Caki2 (cell line): ENCODE measurements around the gene GPR152. TPM values are rescaled to one million over a fixed set of nuclear protein-coding genes. Genes with fewer than 3 reads are reported as not detected.
"Not testable (repeated sequence)": the region's sequence is repeated elsewhere in the genome, so short reads cannot be mapped to it uniquely, and the experiment has no call there.

Experiments used
- DNase-seq: peaks from one replicate; pipeline ENCODE4 v3.0.0-alpha.2; 2015; ENCODE audit warnings: low read depth
- in situ Hi-C: cut with HindIII; loops from 2 replicates; pipeline ENCODE4 v1.10.0; 2016; ENCODE audit warnings: low sequenced_read_pairs, low pct_unique_long_range_greater_than_20kb, mixed read lengths
- total RNA-seq: library from RNA; depleted of rRNA; stranded (reverse); fragments of >200 nt; shearing (Covaris generic); gene quantifications from 2 replicates; pipeline ENCODE4 v1.2.3, GENCODE V29; 2014; ENCODE audit warnings: low replicate concordance

GPR152 gene
- total RNA-seq, 1 experiment from 2014 or later = not detected

DNA sequence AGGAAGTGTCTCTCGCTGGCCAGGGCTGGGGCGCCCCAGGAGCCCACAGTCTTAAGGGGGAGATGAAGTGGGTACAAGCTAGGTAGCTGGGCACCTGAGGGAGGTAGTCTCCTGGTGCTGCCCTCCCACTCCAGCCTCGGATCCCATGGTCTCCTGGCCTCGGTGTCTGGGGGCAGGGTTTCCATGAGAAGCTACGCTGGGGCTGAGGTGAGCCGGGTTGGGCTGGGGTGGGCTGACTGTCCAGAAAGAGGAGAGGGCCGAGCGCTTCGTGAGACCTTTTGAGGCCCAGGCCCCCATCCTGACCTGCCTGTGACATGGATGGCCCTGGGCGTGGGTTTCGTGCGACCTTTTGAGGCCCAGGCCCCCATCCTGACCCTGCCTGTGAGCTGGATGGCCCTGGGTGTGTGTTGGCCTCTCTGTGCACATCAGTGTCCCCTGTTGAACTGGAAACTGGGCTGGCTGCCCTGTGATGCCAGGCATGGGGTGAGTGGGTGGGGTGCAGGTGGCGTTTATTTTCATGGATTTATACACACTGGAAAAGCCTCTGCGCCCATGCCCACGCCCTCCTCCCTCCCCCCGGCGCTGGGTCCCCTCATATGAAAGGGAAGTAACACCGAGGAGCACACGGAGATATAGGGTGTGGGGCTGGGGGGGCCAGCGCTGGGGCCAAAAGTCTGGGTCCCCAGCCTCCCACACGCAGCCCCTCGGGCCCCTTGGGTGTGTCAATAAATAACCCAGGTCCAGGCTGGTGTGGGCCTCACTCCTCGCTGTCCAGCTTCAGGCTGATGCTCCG, 38.9 kb upstream of the GPR152 start:
- no peak for DNase-seq
- in situ Hi-C loops = no loop called here

DNA sequence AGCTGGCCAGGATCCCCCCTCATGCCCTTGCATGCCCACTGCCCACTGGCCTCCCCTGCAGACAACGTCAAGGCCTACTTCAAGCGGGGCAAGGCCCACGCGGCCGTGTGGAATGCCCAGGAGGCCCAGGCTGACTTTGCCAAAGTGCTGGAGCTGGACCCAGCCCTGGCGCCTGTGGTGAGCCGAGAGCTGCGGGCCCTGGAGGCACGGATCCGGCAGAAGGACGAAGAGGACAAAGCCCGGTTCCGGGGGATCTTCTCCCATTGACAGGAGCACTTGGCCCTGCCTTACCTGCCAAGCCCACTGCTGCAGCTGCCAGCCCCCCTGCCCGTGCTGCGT, 38.2 kb upstream of the GPR152 start:
- in situ Hi-C loops = no loop called here

DNA sequence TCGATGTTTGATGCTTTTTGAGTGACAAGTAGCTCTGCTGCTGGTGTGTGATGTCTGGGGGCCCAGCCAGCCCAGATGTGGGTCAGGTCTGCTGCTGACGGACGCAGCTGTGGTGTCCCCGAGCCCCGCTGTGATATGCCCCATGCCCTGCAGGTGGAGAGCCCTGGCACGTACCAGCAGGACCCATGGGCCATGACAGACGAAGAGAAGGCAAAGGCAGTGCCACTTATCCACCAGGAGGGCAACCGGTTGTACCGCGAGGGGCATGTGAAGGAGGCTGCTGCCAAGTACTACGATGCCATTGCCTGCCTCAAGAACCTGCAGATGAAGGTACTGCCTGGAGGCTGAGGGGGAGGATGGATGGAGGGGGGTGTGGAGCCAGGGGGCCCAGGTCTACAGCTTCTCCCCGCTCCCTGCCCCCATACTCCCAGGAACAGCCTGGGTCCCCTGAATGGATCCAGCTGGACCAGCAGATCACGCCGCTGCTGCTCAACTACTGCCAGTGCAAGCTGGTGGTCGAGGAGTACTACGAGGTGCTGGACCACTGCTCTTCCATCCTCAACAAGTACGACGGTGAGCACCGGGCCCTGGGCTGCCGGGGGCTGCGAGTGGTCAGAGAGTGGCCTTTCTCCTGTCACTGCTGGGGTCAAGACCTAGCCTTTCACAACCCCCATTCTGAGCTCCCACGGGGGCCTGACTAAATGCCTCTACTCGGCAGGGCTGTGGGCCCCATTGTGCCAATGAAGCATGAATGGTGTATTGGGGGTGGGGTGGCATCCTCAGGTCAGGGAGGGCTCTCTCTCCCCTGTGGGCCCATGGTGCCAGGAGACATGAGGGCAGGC, 37.6 kb upstream of the GPR152 start:
- DNase-seq = no peak
- in situ Hi-C loops = no loop called here

More for the DNA sequence above, 38.2 kb upstream of the GPR152 start:
- DNase-seq = no peak

DNA sequence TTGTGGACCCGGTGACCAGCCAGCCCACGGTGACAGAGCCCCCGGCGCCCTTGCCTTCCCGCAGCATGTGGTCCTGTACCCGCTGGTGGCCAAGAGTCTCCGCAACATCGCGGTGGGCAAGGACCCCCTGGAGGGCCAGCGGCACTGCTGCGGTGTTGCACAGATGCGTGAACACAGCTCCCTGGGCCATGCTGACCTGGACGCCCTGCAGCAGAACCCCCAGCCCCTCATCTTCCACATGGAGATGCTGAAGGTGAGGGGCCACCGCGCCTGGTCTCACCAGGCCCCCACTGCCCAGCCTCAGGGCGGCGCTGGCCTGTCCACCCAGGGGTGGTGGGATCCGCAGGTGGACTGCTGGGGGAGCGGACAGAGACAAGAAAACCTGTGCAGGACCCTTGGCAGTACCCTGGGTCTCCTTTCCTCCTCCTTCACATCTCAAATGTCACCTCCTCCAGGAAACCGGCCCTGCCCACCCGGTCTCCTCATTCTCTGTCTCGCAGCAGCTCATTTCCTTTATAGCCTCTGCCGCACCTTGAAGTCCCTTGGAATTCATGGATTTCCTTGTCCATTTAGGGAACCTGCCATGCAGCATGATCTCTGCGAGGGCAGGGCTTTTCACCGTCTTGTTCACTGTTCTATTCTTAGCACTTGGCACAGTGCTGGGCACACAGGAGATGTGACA, 36.8 kb upstream of the GPR152 start:
- no peak for DNase-seq
- in situ Hi-C loops = no loop called here

DNA sequence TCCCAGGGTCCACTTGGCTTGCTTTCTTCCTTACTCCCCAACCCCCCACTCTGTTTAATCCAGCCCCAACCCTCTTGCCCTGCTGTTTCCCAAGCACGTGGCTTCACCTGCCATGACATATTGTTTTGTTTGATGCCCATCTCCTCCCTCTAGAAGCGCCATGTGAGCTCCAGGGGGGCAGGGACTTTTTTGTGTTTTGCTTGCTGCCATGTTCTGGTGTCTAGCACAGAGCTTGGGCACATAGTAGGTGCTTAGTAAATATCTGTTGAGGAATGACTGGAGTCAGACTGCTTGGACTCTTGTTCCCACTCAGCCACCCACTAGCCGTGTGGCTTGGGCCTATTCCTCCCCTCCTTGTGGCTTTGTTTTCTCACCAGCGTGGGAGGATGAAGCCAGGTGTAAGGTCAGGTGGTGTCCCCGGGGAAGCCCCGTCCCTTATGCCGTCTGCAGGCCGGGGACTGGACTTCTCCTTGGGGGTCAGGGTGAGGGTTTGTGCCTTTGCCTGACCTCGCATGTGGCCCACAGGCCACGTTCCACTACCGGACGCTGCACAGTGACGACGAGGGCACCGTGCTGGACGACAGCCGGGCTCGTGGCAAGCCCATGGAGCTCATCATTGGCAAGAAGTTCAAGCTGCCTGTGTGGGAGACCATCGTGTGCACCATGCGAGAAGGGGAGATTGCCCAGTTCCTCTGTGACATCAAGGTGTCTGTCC, 34.1 kb upstream of the GPR152 start:
- DNase-seq = no peak
- in situ Hi-C loops = no loop called here

DNA sequence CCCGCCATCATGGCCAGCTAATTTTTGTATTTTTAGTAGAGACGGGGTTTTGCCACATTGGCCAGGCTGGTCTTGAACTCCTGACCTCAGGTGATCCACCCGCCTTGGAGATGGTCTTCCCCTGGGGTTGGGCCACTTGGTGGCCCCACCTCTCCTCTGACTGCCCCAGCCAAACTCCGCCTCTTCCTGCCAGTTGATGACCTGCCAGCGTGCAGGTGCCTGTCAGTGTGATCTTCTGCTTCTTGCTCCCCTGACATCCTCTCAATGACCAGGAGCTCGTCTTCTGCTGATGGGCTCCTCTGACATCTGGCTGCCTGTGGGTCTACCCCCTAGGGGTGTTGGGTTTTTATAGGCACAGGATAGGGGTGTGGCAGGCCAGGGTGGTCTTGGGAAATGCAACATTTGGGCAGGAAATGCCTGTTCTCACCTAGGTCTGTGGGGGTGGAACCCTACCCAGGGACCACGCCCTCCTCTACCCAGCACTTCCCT, 33.4 kb upstream of the GPR152 start:
- DNase-seq, in situ Hi-C loops: not testable (repeated sequence)

DNA sequence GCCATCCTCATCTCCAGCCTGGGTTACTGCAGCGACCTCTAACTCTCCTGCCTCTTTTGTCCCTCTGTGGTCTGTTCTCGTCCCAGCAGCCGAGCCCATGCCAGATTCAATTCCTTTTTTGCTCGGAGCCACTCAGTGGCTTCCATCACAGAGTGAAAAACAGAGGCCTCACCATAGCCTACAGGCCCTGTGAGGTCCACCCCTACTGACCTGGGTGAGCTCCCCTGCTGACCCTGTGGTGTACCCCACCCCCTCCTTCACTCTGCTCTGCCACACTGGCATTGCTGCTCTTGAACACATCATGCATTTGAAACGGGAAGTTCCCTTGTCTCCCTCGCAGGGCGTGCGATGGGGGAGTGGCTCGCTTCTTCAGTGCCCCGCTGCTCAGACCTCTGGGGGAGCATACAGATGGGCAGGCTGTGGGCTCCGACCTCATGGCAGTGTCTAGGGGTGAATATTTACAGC, 32.4 kb upstream of the GPR152 start:
- in situ Hi-C loops = no loop called here
- DNase-seq = no peak

DNA sequence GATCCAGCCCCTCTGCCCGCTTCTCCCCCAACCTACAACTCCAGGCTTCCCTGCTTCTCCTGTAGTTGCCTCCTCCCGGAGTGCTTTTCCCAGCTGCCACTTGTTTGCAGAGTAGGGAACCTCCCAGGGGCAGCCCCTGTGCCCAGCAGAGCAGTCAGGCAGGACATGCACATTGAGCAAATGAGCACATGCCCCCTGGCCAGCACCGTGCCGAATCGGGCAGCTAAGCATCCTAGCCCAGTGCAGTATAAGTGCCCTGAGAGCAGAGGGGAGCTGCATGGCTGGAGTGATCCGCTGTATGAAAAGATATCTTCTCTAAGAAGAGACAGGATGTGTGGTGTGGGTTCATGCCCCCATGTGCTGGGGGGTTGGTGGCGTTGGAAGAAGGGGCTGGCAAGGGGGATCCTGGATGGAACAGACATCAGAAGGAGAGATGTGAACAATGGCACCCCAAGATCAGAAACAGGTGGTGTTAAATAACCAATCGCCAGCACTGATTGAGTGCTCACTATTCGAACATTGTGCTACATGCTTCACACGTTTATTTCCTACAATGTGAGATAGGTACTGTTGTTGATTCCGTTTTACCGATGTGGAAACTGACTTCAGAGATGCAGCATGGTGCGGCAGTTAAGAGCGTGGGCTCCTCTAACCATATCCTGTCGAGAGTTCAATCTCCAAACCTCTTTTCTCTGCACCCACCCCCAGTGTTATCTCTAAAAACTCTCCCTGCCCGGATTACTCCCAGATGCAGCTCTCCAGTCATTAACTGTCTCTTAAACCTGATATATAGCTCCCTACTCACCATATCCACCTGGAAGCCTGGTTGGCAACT, 31.5 kb upstream of the GPR152 start:
- in situ Hi-C loops = no loop called here
- DNase-seq = no peak

DNA sequence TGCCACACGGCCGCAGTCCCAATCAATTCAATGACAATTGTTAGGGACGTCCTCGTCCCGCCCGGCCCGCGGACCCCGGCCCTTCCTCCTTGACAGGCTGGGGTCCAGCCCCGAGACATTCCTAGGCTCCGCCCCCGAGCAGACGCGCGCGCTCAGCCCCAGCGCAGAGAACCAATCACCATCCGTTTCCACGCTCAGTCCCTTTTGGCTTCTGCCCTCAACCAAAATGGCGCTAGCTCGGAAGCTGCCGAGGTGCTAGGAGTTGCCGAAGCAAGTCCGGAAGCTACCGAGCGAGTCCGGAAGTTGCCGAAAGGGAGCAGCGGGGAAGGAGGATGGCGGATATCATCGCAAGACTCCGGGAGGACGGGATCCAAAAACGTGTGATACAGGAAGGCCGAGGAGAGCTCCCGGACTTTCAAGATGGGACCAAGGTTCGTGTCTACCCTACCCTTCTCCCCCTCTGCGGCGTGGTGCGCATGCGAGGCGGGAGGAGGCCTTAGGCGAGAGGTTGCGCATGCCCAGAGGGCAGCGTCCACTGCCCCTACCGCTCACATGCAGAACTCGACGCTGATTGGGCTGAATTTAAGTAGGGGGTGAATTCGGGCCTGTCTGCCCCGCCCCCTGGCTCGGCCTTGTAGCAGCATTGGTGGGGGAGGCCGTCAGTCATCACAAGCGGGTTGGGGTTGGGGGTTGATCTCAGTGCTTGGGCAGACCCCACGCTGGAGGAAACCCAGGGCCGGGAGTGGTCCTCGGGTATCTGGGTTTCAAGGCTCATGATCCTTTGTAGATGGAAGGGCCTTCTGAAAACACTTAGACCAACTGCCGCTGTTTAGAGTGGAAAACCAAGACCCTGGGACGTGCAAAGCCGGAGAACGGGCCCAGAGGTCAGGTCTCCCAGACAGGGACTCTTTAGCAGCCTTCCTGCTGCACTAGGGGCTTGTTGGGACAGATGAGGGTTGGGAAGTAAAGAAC, 30.6 kb upstream of the GPR152 start, which contains the start of gene AIP:
Gene AIP, plus strand, starts transcription at position 200 of the 972 bp plus-strand sequence. Its CDS starts 133 bp downstream, at position 333.
- peak; percentile 94 for DNase-seq
- in situ Hi-C loops = no loop called here

DNA sequence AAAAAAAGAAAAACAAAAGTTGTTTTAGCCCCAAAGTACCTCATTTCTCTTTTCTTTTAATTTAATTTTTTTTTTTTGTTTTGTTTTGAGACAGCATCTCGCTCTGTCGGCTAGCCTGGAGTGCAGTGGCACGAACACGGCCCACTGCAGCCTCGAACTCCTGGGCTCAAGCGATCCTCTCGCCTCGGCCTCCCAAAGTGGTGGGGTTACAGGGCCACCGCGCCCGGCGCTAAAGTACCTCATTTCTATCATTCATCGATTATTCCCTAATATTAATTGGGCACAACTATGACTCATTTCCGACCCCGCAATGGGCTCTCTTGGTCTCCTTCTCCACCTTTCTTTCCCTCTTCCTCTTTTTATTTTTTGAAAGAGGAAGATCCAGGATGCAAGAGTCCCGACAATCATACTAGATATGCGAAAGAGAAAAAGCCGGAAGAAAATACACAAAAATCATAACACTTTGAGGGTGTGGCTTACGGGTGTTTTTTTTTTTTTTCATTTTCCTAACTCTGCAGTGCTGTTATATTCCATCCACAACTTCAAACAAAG, 29.8 kb upstream of the GPR152 start:
- in situ Hi-C loops = no loop called here

DNA sequence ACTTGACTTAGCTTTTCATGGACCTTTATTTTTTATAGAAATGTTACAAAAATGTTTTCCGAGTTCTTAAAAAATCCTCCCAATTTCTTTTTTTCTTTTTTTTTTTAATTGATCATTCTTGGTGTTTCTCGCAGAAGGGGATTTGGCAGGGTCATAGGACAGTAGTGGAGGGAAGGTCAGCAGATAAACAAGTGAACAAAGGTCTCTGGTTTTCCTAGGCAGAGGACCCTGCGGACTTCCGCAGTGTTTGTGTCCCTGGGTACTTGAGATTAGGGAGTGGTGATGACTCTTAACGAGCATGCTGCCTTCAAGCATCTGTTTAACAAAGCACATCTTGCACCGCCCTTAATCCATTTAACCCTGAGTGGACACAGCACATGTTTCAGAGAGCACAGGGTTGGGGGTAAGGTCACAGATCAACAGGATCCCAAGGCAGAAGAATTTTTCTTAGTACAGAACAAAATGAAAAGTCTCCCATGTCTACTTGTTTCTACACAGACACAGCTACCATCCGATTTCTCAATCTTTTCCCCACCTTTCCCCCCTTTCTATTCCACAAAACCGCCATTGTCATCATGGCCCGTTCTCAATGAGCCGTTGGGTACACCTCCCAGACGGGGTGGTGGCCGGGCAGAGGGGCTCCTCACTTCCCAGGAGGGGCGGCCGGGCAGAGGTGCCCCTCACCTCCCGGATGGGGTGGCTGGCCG, 25.0 kb upstream of the GPR152 start:
- in situ Hi-C loops, DNase-seq: not testable (repeated sequence)

More for the DNA sequence above, 29.8 kb upstream of the GPR152 start:
- DNase-seq = no peak

DNA sequence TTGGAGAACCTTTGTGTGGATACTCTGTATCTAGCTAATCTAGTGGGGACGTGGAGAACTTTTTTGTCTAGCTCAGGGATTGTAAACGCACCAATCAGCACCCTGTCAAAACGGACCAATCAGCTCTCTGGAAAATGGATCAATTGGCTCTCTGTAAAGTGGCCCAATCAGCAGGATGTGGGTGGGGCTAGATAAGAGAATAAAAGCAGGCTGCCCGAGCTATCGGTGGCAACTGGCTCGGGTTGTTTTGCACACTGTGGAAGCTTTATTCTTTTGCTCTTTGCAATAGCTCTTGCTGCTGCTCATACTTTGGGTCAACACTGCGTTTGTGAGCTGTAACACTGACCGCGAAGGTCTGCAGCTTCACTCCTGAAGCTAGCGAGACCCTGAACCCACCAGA, 24.2 kb upstream of the GPR152 start:
- DNase-seq, in situ Hi-C loops: not testable (repeated sequence)

DNA sequence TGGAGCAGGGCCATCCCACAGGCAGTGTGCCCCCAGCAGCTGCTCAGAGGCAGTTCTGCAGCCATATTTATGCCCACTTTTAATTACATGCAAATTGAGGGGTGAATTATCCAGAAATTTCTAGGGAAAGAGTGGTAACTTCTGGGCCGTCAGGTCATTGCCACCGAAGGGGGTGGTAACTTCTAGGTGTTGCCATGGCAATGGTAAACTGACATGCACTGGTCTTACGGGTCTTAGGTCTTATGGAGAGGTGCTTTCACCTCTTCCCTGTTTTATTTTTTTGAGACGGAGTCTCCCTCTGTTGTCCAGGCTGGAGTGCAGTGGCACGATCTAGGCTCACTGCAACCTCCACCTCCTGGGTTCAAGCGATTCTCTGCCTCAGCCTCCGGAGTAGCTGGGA, 20.4 kb upstream of the GPR152 start:
- in situ Hi-C loops = no loop called here
- DNase-seq = no peak

DNA sequence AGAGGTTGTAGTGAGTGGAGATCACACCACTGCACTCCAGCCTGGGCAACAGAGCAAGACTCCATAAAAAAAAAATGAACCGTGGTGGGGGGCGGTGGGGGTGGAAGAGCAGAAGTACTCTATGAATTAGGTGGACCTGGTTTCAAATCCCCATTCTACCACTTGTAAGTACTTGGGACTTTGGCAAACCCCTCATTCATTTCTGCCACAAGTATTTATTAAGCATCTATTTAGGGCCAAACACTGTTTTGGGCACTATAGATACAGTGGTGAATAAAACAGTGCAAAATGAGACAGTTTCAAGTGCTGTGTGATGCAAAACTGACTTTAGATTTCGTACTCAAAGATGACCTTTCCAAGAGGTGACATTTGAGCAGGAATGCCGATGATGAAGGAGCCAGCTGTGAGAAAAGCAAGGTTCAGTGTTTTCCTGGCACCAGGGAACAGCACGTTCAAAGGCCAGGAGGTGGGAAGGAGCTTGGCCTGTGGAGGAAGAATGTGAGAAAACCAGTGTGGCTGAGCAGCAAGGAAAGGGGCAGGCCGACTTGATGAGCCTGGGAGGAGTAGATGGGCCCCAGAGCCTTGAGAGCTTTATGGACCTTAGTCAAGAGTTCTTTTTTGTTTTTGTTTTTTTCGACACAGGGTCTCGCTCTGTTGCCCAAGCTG, 17.9 kb upstream of the GPR152 start:
- in situ Hi-C loops = no loop called here
- no peak for DNase-seq

DNA sequence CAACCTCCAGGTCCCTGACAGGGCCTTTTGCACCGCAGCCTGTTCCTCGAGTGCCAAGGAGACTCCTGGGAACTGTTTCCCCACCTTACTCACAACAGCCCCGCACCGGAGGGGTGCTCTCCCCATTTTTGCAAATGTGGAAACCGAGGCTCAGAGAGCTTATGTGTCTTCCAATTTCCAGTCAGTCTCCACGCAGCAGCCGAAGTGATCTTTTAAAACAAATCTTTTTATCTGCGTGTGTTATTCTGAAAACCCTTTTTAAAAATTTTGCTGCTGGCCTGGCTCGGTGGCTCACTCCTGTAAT, 16.9 kb upstream of the GPR152 start:
- no peak for DNase-seq
- in situ Hi-C loops = no loop called here
